GM12875 (cell line): ENCODE data around the gene CZIB.
"Not testable (repeated sequence)": the region's sequence is repeated elsewhere in the genome, so short reads cannot be mapped to it uniquely, and the experiment has no call there.

Experiments used
- H3K4me3 ChIP-seq: one replicate; pipeline ENCODE4 v1.5.1; 2011; ENCODE audit warnings: low read depth, low read length, control low read depth
- TF ChIP-seq, protein P1 (sequence below): IDR thresholded peaks from 2 replicates; pipeline ENCODE4 v1.5.1; 2011; ENCODE audit warnings: low read depth, mild to moderate bottlenecking, control low read depth, inconsistent platforms, low read length, moderate library complexity, borderline replicate concordance; ENCODE audit not compliant: insufficient read depth

Gene CZIB

DNA sequence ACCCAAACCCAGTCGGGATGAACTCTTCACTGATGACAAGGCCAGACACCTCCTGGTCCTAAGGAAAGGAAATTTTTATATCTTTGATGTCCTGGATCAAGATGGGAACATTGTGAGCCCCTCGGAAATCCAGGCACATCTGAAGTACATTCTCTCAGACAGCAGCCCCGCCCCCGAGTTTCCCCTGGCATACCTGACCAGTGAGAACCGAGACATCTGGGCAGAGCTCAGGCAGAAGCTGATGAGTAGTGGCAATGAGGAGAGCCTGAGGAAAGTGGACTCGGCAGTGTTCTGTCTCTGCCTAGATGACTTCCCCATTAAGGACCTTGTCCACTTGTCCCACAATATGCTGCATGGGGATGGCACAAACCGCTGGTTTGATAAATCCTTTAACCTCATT is 10.1 kb downstream of the CZIB start:
- no peak overlapping the region for H3K4me3 ChIP-seq
- TF ChIP-seq, protein P1, sequence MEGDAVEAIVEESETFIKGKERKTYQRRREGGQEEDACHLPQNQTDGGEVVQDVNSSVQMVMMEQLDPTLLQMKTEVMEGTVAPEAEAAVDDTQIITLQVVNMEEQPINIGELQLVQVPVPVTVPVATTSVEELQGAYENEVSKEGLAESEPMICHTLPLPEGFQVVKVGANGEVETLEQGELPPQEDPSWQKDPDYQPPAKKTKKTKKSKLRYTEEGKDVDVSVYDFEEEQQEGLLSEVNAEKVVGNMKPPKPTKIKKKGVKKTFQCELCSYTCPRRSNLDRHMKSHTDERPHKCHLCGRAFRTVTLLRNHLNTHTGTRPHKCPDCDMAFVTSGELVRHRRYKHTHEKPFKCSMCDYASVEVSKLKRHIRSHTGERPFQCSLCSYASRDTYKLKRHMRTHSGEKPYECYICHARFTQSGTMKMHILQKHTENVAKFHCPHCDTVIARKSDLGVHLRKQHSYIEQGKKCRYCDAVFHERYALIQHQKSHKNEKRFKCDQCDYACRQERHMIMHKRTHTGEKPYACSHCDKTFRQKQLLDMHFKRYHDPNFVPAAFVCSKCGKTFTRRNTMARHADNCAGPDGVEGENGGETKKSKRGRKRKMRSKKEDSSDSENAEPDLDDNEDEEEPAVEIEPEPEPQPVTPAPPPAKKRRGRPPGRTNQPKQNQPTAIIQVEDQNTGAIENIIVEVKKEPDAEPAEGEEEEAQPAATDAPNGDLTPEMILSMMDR = no peak

DNA sequence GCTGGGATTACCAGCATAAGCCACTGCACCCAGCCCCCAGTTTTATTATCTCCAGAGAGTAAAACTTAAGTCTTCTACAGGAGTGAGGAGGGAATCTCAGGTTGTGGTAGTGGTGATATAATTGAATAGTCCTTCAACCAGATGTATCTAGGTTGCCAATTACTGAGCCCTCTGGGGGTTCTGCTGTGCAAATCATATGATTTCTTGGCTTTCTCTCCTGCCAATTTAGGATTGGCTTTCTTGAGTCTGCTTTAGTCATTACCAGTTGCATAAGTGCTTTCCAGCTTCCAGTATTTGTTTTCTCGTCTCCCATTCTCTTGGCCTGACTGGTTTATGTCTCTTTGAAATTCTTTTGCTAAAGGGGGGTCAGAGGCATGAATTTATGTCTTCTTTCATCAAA is 12.7 kb downstream of the CZIB start:
- no peak overlapping the region for H3K4me3 ChIP-seq
- TF ChIP-seq, protein P1 = no peak

DNA sequence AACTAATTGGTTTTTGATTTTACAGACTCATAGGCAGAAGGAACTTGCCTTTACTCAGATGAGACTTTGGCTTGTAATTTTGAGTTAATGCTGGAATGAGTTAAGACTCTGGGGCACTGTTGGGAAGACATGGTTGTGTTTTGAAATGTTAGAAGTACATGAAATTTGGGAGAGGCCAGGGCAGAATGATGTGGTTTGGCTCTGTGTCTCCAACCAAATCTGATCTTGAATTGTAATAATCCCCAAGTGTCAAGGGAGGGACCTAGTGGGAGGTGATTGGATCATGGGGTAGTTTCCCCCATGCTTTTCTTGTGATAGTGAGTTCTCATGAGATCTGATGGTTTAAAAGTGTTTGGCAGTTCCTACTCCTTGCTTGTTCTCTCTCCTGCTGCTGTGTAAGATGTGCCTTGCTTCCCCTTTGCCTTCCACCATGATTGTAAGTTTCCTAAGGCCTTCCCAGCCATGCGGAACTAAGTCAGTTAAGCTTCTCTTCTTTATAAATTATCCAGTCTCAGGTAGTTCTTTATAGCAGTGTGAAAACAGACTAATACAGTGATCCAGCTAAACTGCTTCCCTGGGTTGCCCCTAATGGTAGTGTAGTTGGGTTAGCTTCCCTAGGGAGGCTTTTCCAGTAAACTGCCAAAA is 13.6 kb downstream of the CZIB start:
- TF ChIP-seq, protein P1 = no peak
- no peak overlapping the region for H3K4me3 ChIP-seq

DNA sequence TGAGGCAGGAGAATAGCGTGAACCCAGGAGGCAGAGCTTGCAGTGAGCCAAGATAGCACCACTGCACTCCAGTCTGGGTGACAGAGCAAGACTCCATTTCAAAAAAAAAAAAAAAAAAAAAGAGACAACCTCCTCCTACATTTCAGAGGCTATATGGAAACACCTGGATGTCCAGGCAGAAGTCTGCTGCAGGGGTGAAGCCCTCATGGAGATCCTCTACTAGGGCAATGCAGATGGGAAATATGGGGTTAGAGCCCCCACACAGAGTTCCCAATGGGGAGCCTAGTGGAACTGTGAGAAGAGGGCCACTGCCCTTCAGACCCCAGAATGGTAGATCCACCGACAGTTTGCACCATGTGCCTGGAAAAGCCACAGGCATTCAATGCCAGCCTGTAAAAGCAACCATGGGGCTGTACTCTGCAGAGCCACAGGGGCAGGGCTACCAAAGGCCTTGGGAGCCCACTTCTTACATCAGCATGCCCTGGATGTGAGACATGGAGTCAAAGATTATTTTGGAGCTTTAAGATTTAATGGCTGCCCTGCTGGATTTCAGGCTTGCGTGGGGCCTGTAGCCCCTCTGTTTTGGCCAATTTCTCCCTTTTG is 14.2 kb downstream of the CZIB start:
- not testable (repeated sequence) for H3K4me3 ChIP-seq

DNA sequence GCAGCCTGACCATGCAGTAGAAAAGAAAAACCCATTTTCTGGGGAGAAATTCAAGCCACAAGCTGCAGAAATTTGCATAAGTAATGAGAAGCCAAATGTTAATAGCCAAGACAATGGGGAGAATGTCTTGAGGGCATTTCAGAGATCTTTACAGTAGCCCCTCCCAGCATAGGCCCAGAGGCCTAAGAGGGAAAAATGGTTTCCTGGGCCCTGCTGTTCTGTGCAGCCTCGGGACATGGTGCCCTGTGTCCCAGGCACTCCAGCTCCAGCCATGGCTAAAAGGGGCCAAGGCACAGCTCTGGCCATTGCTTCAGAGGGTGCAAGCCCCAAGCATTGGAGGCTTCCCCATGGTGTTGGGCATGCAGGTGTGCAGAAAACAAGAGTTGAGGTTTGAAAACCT is 14.9 kb downstream of the CZIB start:
- H3K4me3 ChIP-seq = not testable (repeated sequence)

DNA sequence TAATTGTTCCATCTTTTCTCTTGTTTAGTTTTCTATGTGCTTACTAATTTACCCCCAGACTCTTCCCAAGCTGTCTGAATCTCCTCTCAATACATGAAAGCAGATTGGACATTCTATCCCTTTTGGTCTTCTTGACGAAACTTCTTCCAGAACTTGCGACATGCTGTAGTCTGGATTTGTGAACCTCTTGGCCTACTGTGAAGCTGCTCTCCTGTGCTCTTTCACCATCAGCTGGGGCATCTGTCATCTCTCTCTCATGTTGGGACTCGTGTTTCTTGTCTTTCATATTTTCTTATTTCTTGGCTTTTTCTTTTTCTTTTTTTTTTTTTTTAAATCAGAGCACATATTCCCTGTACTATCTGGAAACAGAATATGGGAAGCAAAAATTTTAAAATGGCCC is 17.0 kb downstream of the CZIB start:
- TF ChIP-seq, protein P1 = no peak
- no peak overlapping the region for H3K4me3 ChIP-seq

DNA sequence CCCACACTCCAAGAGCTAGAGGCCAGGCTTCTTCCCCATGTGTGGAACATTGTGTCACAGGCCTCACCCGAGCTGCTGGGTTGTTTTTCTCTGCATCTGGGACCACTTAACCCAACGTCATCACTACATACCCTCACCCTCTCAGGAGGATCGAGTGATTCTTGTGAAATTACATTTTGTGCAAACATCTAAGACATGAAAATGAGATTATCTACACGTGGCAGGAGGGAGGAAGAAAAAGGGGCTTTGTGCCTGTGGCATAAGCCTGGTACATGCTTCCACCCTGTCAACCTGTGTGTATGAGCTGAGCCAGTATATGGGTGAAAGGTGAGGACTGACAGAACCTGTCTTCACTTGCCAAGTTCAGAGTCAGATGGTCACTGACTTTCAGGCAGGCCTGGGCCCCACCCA is 22.2 kb downstream of the CZIB start:
- TF ChIP-seq, protein P1 = no peak
- no peak overlapping the region for H3K4me3 ChIP-seq

DNA sequence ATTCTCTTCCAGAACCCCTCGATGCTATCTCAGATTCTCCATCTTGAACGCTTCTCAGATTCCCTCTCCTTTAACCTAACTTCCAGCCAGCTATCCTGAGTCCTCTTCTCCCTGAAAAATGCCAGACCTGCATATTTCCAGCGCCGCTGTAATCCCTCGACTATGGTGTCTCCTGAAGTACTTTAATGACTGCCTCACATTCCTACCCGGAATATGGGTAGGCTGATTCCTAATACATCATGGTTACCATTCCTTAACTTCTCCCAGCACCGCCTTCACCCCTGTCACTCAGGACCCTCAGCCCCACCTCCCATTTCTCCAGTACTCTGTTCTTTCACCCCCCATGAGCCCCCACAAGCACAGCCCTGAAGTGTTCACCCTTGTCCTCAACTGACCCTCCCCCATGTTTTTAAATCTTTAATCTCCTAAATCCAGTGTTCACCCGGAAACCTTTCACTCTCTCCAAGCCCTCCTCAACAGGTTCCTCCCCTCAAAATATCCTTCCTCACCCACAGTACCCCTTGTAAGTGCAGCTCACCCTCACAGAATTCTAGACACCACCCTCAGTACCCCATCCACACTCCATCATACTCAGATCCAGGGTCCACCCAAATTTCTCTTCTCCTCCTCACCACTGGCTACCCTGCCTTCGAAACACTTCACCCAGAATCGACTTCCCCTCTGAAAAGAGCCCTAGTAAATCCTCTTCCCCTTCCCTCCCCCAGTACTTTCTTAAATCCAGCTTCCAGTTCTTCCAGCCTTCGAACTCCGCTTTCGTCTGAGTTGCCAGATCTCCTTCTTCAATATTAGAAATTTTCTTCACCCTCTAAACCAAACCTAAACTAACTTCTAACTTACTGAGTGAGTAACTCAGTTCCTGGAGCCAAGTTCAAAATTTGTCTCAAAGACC is 22.9 kb downstream of the CZIB start:
- TF ChIP-seq, protein P1 = no peak
- peak overlapping the region; percentile 80 for H3K4me3 ChIP-seq
